WTC11 (cell line): ENCODE measurements around the gene OPALIN.

Experiments used
- NFYB ChIP-seq: sonication (generic); formaldehyde crosslinking; conservative IDR thresholded peaks from 2 replicates; pipeline ENCODE4 v1.8.0; 2022; ENCODE audit warnings: low read depth, missing genetic modification reagents
- TCF7 ChIP-seq: sonication (generic); formaldehyde crosslinking; IDR thresholded peaks from 2 replicates; pipeline ENCODE4 v1.8.0; 2022; ENCODE audit warnings: mild to moderate bottlenecking, low read depth, missing genetic modification reagents, moderate library complexity
- TF ChIP-seq, protein P1 (sequence below): fragments of 200-600 bp; IDR thresholded peaks from 2 replicates; pipeline ENCODE4 v1.8.0; 2022; ENCODE audit warnings: antibody characterized with exemption
- TF ChIP-seq, protein P2 (sequence below): sonication (generic); formaldehyde crosslinking; IDR thresholded peaks from 2 replicates; pipeline ENCODE4 v1.8.0; 2023; ENCODE audit warnings: missing genetic modification reagents, mild to moderate bottlenecking, borderline replicate concordance
- TF ChIP-seq, protein P3 (sequence below): sonication (generic); formaldehyde crosslinking; IDR thresholded peaks from 2 replicates; pipeline ENCODE4 v1.8.1; 2023; ENCODE audit warnings: mild to moderate bottlenecking, missing genetic modification reagents, moderate library complexity

DNA sequence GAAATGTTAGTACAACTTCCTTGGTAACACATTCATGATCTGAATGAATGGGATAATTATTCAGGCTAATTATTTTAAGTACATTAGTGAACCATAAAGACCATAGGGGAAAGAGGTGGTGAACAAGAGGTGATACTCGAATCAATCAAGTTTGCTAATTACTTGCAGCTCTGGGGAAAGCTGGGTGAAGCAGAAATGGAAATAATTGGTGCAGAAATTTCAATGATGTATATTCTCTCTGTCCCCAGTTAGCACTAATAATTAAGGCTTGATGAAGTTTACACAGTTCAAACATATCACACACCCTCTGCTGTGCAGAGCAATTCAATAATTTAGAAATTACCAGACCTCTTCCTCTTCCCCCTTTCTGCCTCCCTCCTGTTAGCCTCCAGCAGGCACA lies 49.4 kb upstream of the OPALIN start:
- TF ChIP-seq, protein P1, sequence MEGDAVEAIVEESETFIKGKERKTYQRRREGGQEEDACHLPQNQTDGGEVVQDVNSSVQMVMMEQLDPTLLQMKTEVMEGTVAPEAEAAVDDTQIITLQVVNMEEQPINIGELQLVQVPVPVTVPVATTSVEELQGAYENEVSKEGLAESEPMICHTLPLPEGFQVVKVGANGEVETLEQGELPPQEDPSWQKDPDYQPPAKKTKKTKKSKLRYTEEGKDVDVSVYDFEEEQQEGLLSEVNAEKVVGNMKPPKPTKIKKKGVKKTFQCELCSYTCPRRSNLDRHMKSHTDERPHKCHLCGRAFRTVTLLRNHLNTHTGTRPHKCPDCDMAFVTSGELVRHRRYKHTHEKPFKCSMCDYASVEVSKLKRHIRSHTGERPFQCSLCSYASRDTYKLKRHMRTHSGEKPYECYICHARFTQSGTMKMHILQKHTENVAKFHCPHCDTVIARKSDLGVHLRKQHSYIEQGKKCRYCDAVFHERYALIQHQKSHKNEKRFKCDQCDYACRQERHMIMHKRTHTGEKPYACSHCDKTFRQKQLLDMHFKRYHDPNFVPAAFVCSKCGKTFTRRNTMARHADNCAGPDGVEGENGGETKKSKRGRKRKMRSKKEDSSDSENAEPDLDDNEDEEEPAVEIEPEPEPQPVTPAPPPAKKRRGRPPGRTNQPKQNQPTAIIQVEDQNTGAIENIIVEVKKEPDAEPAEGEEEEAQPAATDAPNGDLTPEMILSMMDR = no peak
- TF ChIP-seq, protein P2, sequence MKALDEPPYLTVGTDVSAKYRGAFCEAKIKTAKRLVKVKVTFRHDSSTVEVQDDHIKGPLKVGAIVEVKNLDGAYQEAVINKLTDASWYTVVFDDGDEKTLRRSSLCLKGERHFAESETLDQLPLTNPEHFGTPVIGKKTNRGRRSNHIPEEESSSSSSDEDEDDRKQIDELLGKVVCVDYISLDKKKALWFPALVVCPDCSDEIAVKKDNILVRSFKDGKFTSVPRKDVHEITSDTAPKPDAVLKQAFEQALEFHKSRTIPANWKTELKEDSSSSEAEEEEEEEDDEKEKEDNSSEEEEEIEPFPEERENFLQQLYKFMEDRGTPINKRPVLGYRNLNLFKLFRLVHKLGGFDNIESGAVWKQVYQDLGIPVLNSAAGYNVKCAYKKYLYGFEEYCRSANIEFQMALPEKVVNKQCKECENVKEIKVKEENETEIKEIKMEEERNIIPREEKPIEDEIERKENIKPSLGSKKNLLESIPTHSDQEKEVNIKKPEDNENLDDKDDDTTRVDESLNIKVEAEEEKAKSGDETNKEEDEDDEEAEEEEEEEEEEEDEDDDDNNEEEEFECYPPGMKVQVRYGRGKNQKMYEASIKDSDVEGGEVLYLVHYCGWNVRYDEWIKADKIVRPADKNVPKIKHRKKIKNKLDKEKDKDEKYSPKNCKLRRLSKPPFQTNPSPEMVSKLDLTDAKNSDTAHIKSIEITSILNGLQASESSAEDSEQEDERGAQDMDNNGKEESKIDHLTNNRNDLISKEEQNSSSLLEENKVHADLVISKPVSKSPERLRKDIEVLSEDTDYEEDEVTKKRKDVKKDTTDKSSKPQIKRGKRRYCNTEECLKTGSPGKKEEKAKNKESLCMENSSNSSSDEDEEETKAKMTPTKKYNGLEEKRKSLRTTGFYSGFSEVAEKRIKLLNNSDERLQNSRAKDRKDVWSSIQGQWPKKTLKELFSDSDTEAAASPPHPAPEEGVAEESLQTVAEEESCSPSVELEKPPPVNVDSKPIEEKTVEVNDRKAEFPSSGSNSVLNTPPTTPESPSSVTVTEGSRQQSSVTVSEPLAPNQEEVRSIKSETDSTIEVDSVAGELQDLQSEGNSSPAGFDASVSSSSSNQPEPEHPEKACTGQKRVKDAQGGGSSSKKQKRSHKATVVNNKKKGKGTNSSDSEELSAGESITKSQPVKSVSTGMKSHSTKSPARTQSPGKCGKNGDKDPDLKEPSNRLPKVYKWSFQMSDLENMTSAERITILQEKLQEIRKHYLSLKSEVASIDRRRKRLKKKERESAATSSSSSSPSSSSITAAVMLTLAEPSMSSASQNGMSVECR (CRISPR knock-in tag) = no peak
- TF ChIP-seq NFYB (CRISPR knock-in tag) (no peak), TCF7 (no peak)
- TF ChIP-seq, protein P3, sequence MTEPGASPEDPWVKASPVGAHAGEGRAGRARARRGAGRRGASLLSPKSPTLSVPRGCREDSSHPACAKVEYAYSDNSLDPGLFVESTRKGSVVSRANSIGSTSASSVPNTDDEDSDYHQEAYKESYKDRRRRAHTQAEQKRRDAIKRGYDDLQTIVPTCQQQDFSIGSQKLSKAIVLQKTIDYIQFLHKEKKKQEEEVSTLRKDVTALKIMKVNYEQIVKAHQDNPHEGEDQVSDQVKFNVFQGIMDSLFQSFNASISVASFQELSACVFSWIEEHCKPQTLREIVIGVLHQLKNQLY (CRISPR knock-in tag) = no peak
